ENCODE results near the gene TGFA.

Gene TGFA

DNA sequence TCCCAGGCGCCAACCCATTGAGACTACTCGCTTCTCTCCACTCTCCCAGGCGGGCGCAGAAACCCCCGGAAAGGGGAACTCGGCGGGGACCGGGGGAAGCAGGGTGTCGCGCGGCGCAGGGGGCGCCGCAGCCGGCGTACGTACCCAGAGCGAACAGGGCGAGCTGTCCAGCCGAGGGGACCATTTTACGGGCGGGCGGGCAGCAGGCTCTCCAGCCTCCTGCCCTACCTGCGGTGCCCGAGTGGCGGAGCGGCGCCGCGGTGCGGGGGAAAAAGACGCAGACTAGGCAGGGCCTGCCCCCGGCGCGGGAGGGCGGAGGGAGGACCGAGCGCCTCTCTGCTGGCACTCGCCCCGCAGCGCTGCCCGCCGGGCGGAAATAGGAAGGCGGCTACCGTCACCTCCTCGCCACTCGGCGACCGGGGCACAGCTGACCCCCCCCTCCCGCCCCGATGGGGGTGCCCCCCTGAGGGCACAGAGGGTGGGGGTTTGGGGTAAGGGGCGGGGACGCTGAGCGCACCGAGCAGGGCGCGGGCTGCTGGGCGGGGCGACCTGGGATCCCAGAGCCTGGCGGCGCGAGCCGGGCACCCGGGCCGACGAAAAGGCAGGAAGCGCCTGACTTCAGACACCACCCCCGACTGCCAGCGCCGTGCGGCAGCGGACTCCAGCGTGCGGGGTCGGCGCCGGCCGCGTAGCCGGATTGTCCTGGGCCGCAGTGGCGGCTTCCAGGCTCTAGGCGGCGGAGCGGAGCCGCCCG is at the start of gene TGFA:
TSS of gene TGFA (minus strand) at position 243 of the 754 bp plus-strand sequence. CDS start at position 184, 59 bp downstream.
- H3K27ac ChIP-seq (ENCODE audit: low read length): no peak within 1 kb of the TSS
- peak within 1 kb of the TSS; percentile 79 for H3K4me3 ChIP-seq (ENCODE audit: low read length)
- peaks cover 6% of the 10 kb centered on the region; the same call in 1 of the 2 replicates for H3K4me1 ChIP-seq (ENCODE audit: insufficient read depth, low read length)
- H3K9me3 ChIP-seq (ENCODE audit: insufficient read depth, low read depth, low read length): no peaks in the 10 kb centered on the region
- H3K9ac ChIP-seq (ENCODE audit: low read depth, low read length): peak within 1 kb of the TSS; percentile 64; the same call in 1 of the 2 replicates
- H3K27me3 ChIP-seq (ENCODE audit: insufficient read depth, low read length): peaks cover 58% of the 10 kb centered on the region
- no peaks in the 10 kb centered on the region for H3K36me3 ChIP-seq (ENCODE audit: insufficient read depth, low read depth, low read length)

DNA sequence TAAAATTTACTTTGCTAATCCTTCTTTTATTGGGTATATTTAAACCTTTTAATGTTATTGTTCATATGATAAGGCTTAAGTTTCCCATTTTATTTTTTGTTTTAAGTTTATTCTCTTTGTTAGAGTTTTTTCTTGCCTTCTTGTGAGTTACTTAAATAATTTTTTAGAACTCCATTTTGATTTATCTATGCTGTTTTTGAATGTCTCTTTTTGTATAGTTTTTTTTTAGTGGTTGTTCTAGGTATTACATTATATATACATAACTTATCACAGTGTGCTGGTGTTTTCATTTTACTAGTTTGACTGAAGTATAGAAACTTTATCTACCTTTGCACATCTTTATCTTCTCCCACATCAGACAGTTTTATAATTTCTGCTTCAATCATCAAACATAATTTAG is 49.4 kb upstream of the TGFA start:
- no peaks in the 10 kb centered on the region for H3K4me1 ChIP-seq (ENCODE audit: insufficient read depth, low read length)
- no peak overlapping the region for H3K9ac ChIP-seq (ENCODE audit: low read depth, low read length)
- no peak overlapping the region for H3K27ac ChIP-seq (ENCODE audit: low read length)
- no peaks in the 10 kb centered on the region for H3K27me3 ChIP-seq (ENCODE audit: insufficient read depth, low read length)
- no peak overlapping the region for H3K4me3 ChIP-seq (ENCODE audit: low read length)
- H3K9me3 ChIP-seq (ENCODE audit: insufficient read depth, low read depth, low read length): peaks cover 4% of the 10 kb centered on the region
- H3K36me3 ChIP-seq (ENCODE audit: insufficient read depth, low read depth, low read length): no peaks in the 10 kb centered on the region

DNA sequence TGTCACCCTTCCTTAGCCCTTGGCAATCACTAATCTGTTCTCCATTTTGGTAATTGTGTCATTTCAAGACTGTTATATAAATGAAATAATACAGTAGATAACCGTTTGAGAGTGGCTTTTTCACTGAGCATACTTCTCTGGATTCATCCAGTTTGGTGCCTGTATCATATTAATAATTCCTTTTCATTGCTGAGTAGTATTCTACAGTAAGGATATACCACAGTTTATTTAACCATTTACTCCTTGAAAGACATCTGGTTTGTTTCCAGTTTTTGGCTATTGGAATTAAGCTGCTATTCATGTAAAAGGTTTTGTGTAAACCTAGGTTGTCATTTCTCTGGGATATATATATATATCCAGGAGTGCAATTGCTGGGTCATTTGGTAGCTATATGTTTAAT is 44.6 kb upstream of the TGFA start:
- Histone ChIP-seq H3K9me3 (ENCODE audit: insufficient read depth, low read depth, low read length) (peaks cover 4% of the 10 kb centered on the region), H3K9ac (ENCODE audit: low read depth, low read length) (no peak overlapping the region), H3K36me3 (ENCODE audit: insufficient read depth, low read depth, low read length) (no peaks in the 10 kb centered on the region), H3K4me1 (ENCODE audit: insufficient read depth, low read length) (no peaks in the 10 kb centered on the region), H3K27ac (ENCODE audit: low read length) (no peak overlapping the region), H3K27me3 (ENCODE audit: insufficient read depth, low read length) (no peaks in the 10 kb centered on the region), H3K4me3 (ENCODE audit: low read length) (no peak overlapping the region)

DNA sequence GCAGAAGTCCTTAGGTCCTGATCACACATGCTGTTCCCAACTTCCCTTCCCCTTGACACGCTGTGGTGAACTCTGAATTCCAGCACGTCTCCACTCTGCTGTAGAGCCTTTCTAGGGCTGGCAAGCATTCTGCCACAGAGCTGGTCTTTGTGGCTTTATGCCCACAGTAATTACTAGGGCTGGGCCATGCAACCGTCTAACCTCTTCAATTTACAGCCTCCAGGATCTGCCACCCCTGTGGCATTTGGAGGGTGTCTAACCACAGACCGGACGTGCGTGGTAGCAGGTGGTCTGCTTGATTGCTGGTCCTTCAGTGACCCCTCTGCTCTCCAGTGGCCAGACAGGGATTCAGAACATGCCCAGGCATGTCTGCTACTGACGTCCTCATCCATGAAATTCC is 43.1 kb upstream of the TGFA start:
- H3K27me3 ChIP-seq (ENCODE audit: insufficient read depth, low read length): no peaks in the 10 kb centered on the region
- H3K36me3 ChIP-seq (ENCODE audit: insufficient read depth, low read depth, low read length): no peaks in the 10 kb centered on the region
- H3K27ac ChIP-seq (ENCODE audit: low read length): no peak overlapping the region
- no peaks in the 10 kb centered on the region for H3K4me1 ChIP-seq (ENCODE audit: insufficient read depth, low read length)
- H3K9ac ChIP-seq (ENCODE audit: low read depth, low read length): no peak overlapping the region
- peaks cover 4% of the 10 kb centered on the region for H3K9me3 ChIP-seq (ENCODE audit: insufficient read depth, low read depth, low read length)
- H3K4me3 ChIP-seq (ENCODE audit: low read length): no peak overlapping the region

DNA sequence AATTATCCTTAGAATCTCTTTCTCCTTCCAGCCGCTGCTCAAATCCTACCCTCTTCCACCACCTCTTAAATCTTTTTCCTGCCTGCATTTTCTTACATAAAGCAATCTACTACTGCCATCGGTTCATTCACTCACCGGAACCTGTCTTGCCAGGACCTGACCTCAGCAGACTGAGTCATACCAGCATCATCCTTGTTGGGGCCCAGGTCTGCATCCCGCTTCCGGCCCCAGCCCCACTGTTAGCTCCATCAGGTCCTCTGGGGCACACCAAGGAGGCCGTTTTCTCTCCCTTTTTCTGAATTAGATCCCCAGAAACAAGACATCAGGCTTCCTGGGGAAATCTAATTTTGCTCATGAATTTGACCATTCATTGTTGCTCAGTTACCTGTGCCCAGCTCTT is 42.7 kb upstream of the TGFA start:
- H3K9me3 ChIP-seq (ENCODE audit: insufficient read depth, low read depth, low read length): peaks cover 4% of the 10 kb centered on the region
- no peak overlapping the region for H3K27ac ChIP-seq (ENCODE audit: low read length)
- H3K9ac ChIP-seq (ENCODE audit: low read depth, low read length): no peak overlapping the region
- H3K27me3 ChIP-seq (ENCODE audit: insufficient read depth, low read length): no peaks in the 10 kb centered on the region
- H3K36me3 ChIP-seq (ENCODE audit: insufficient read depth, low read depth, low read length): no peaks in the 10 kb centered on the region
- H3K4me3 ChIP-seq (ENCODE audit: low read length): no peak overlapping the region
- H3K4me1 ChIP-seq (ENCODE audit: insufficient read depth, low read length): no peaks in the 10 kb centered on the region

DNA sequence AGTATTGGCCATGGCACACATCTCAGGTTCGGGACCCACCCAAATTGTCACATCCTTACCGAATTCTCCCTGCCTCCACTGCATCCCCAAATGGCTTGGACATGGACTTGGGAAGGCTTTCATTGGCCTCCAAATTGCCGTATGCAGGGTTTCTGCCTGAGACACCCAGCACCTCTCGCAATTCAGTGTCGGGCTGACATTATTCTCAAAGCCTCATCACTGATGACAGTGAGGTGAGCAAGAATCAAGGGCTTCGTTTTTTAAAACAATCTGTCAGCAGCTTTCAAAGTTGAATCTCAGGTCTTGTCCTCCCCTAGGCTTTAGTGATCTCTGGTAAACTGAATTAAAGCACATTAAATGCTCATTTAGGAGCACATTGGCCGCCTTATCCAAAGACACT is 29.5 kb upstream of the TGFA start:
- no peaks in the 10 kb centered on the region for H3K4me1 ChIP-seq (ENCODE audit: insufficient read depth, low read length)

DNA sequence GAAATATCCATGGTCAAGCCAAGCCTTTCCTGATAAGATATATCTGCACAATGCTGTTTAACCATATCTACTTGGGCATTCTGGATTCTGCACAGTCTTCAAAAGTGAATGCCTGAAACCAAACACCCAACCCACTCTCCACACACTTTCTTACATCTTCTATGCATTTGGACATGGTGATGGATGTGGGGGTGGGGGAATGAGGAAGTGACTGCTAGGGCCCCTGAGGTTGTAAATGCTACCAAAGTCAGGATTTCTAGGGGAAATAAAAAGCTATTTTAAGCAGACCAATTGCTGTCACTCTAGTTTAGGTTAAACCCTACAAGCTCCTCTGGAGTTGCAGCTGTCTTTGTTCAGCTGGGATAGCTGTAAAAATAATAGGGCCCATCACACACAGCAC is 26.7 kb upstream of the TGFA start:
- no peaks in the 10 kb centered on the region for H3K9me3 ChIP-seq (ENCODE audit: insufficient read depth, low read depth, low read length)
- no peaks in the 10 kb centered on the region for H3K36me3 ChIP-seq (ENCODE audit: insufficient read depth, low read depth, low read length)
- H3K4me3 ChIP-seq (ENCODE audit: low read length): no peak overlapping the region
- H3K27me3 ChIP-seq (ENCODE audit: insufficient read depth, low read length): no peaks in the 10 kb centered on the region
- no peak overlapping the region for H3K9ac ChIP-seq (ENCODE audit: low read depth, low read length)
- no peaks in the 10 kb centered on the region for H3K4me1 ChIP-seq (ENCODE audit: insufficient read depth, low read length)
- H3K27ac ChIP-seq (ENCODE audit: low read length): no peak overlapping the region

More for the DNA sequence above, 29.5 kb upstream of the TGFA start:
- Histone ChIP-seq H3K9ac (ENCODE audit: low read depth, low read length) (no peak overlapping the region), H3K36me3 (ENCODE audit: insufficient read depth, low read depth, low read length) (no peaks in the 10 kb centered on the region), H3K27ac (ENCODE audit: low read length) (no peak overlapping the region), H3K9me3 (ENCODE audit: insufficient read depth, low read depth, low read length) (no peaks in the 10 kb centered on the region), H3K27me3 (ENCODE audit: insufficient read depth, low read length) (no peaks in the 10 kb centered on the region), H3K4me3 (ENCODE audit: low read length) (no peak overlapping the region)

DNA sequence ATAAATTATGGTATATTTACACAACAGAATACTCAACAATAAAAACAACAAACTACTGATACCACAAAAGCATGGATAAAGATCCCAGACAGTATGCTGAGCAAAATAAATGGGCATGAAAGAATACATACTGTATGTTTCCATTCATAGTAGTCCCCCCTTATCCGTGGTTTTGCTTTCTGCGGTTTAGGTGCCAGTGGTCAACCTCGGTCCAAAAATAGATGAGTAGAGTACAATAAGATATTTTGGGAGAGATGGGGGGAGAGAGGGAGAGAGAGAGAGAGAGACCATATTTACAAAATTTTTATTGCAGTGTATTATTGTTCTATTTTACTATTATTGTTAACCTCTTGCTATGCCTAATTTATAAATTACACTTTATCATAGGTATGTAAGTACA is 21.0 kb upstream of the TGFA start:
- no peaks in the 10 kb centered on the region for H3K27me3 ChIP-seq (ENCODE audit: insufficient read depth, low read length)
- H3K9ac ChIP-seq (ENCODE audit: low read depth, low read length): no peak overlapping the region
- H3K4me3 ChIP-seq (ENCODE audit: low read length): no peak overlapping the region
- no peaks in the 10 kb centered on the region for H3K9me3 ChIP-seq (ENCODE audit: insufficient read depth, low read depth, low read length)
- no peaks in the 10 kb centered on the region; the same call in none of the 2 replicates for H3K4me1 ChIP-seq (ENCODE audit: insufficient read depth, low read length)
- H3K36me3 ChIP-seq (ENCODE audit: insufficient read depth, low read depth, low read length): no peaks in the 10 kb centered on the region
- H3K27ac ChIP-seq (ENCODE audit: low read length): no peak overlapping the region

DNA sequence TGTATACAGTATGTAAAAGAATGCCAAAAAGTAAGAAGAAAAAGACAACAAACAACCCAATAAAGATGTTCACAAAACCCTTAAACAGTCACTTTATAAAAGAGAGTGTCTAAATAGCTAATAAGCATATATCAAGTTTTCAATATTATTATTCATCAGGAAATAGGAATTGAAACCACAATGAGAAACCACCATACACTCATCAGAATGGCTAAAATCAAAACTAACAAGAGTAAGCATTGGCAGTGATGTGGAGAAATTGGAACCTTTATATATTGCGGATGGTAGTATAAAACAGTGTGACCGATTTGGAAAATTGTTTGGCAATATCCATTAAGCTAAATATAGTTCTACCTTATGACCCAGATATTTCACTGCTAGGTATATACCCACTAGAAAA is 20.5 kb upstream of the TGFA start:
- H3K4me3 ChIP-seq (ENCODE audit: low read length): no peak overlapping the region
- no peaks in the 10 kb centered on the region for H3K36me3 ChIP-seq (ENCODE audit: insufficient read depth, low read depth, low read length)
- H3K27me3 ChIP-seq (ENCODE audit: insufficient read depth, low read length): no peaks in the 10 kb centered on the region
- H3K27ac ChIP-seq (ENCODE audit: low read length): no peak overlapping the region
- H3K9me3 ChIP-seq (ENCODE audit: insufficient read depth, low read depth, low read length): no peaks in the 10 kb centered on the region
- H3K9ac ChIP-seq (ENCODE audit: low read depth, low read length): no peak overlapping the region
- H3K4me1 ChIP-seq (ENCODE audit: insufficient read depth, low read length): no peaks in the 10 kb centered on the region; the same call in none of the 2 replicates

DNA sequence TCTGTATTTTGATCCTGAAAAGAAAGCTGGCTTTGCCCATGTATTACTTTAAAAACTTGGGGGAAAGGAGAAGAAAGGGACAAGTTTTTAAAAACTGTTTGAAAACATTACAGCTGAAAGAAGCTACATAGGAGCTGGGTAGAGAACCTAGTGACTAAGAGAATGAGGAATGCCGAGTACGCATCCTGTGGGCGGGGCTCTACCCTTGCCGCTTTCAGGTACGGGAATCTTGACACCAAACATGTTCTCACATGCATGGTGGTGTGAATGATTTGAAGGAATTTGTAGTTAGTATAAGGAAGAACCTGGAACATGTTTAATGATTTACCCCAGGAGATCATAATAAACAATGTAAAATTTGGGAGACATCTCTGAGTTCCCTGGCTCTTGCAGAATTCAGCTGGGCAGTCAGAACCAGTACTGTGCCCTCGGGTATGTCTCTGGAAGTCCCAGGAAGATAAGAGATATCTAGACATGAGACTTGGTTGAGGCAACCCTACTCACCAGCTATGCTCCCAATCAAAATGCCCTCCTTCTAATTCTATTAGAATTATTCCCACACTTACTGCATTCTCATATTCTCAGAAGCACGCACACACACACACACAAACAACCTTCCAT is 16.5 kb upstream of the TGFA start:
- Histone ChIP-seq H3K9ac (ENCODE audit: low read depth, low read length) (no peak overlapping the region), H3K4me1 (ENCODE audit: insufficient read depth, low read length) (no peaks in the 10 kb centered on the region; the same call in none of the 2 replicates), H3K27ac (ENCODE audit: low read length) (no peak overlapping the region), H3K27me3 (ENCODE audit: insufficient read depth, low read length) (no peaks in the 10 kb centered on the region), H3K9me3 (ENCODE audit: insufficient read depth, low read depth, low read length) (no peaks in the 10 kb centered on the region), H3K4me3 (ENCODE audit: low read length) (no peak overlapping the region), H3K36me3 (ENCODE audit: insufficient read depth, low read depth, low read length) (no peaks in the 10 kb centered on the region)

DNA sequence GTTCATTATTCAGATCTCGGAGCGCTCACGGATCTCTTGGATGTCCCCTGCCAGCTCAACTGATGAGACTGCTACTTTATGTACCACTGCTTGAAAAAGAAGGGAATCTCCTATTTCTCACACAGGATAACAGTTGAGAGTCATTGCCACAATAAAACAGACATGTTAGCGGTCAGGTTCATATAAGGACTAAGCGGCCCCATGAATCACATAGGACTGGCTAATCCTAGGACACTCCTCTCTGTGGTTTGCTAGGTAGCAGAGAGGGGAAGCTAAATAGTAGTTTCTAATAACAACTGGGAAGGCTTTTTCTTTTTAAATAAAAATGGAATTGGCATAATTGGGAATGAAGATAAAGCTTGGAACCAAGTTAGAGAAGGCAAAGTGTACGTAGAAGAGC is 15.9 kb upstream of the TGFA start:
- H3K4me1 ChIP-seq (ENCODE audit: insufficient read depth, low read length): no peaks in the 10 kb centered on the region; the same call in none of the 2 replicates
- H3K9me3 ChIP-seq (ENCODE audit: insufficient read depth, low read depth, low read length): no peaks in the 10 kb centered on the region
- no peak overlapping the region for H3K27ac ChIP-seq (ENCODE audit: low read length)
- H3K36me3 ChIP-seq (ENCODE audit: insufficient read depth, low read depth, low read length): no peaks in the 10 kb centered on the region
- no peaks in the 10 kb centered on the region for H3K27me3 ChIP-seq (ENCODE audit: insufficient read depth, low read length)
- H3K9ac ChIP-seq (ENCODE audit: low read depth, low read length): no peak overlapping the region
- no peak overlapping the region for H3K4me3 ChIP-seq (ENCODE audit: low read length)

DNA sequence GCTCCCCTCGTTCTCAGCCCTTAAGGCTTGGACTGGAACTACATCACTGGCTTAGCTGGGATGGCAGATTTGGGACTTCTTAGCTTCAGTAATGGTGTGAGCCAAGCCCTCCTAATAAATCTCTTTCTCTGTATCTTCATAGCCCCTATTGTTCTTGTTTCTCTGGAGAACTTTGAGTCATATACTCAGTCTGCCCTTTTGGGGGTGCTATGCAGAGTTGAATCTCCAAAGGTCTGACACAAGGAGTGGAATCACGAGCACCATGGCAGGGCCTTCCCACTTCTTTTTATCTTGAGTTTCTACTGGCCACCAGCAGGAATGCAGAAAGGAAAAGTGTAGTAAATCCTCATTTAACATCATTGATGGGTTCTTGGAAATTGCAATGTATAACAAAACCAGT is 13.3 kb upstream of the TGFA start:
- Histone ChIP-seq H3K4me3 (ENCODE audit: low read length) (no peak overlapping the region), H3K4me1 (ENCODE audit: insufficient read depth, low read length) (no peaks in the 10 kb centered on the region; the same call in 1 of the 2 replicates), H3K27me3 (ENCODE audit: insufficient read depth, low read length) (no peaks in the 10 kb centered on the region), H3K27ac (ENCODE audit: low read length) (no peak overlapping the region), H3K36me3 (ENCODE audit: insufficient read depth, low read depth, low read length) (no peaks in the 10 kb centered on the region), H3K9me3 (ENCODE audit: insufficient read depth, low read depth, low read length) (no peaks in the 10 kb centered on the region), H3K9ac (ENCODE audit: low read depth, low read length) (no peak overlapping the region)

Data from iPS-20b (cell line).